AG10803 (cell line): ENCODE measurements around the gene C16orf95.

ENCODE experiments used
- DNase-seq: peaks from one replicate; pipeline ENCODE4 v3.0.0; 2010; ENCODE audit warnings: low read depth
- H3K4me3 ChIP-seq: 2 replicates; pipeline ENCODE4 v1.5.1; 2011; ENCODE audit warnings: mild to moderate bottlenecking, low read length, control low read depth
- TF ChIP-seq, protein P1 (sequence below): conservative IDR thresholded peaks from 2 replicates; pipeline ENCODE4 v1.5.1; 2011; ENCODE audit warnings: mild to moderate bottlenecking, low read length, control low read depth, inconsistent platforms

The C16orf95 gene

DNA sequence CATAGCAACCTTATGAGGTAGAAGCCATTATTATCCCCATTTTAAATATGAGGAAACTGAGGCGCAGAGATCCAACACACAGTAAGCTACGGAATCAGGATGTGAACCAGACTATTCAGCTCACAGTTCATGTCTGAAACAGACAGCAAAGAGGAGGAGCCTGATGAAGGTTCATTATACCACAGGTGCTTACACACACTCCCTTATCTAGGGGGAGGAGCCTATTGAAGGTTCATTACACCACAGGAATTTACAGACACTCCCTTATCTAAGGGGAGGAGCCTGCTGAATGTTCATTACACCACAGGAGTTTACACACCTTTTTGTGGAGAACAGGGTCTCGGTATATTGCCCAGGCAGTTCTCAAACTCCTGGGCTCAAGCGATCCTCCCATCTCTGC, 21.9 kb downstream of the C16orf95 start:
- TF ChIP-seq, protein P1, sequence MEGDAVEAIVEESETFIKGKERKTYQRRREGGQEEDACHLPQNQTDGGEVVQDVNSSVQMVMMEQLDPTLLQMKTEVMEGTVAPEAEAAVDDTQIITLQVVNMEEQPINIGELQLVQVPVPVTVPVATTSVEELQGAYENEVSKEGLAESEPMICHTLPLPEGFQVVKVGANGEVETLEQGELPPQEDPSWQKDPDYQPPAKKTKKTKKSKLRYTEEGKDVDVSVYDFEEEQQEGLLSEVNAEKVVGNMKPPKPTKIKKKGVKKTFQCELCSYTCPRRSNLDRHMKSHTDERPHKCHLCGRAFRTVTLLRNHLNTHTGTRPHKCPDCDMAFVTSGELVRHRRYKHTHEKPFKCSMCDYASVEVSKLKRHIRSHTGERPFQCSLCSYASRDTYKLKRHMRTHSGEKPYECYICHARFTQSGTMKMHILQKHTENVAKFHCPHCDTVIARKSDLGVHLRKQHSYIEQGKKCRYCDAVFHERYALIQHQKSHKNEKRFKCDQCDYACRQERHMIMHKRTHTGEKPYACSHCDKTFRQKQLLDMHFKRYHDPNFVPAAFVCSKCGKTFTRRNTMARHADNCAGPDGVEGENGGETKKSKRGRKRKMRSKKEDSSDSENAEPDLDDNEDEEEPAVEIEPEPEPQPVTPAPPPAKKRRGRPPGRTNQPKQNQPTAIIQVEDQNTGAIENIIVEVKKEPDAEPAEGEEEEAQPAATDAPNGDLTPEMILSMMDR = no peak
- H3K4me3 ChIP-seq = no peak overlapping the region
- DNase-seq = no peak

DNA sequence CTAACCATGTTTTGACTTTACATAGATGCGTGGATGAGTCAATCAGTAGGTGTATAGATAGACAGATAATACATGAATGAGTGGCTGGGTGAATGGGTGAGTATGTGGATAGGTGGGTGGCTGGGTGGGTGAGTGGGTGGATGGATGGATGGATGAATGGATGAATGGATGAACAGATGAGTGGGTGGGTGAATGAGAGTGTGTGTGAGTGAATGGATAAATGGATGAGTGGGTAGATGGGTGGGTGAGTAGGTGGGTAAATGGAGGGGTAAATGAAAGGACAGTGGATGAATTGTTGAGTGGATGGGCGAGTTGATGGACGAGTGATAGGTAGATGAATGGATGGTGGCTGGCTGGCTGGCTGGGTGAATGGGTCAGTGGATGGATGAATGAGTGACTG, 23.2 kb downstream of the C16orf95 start:
- no peak overlapping the region for H3K4me3 ChIP-seq
- TF ChIP-seq, protein P1 = no peak
- DNase-seq = no peak

DNA sequence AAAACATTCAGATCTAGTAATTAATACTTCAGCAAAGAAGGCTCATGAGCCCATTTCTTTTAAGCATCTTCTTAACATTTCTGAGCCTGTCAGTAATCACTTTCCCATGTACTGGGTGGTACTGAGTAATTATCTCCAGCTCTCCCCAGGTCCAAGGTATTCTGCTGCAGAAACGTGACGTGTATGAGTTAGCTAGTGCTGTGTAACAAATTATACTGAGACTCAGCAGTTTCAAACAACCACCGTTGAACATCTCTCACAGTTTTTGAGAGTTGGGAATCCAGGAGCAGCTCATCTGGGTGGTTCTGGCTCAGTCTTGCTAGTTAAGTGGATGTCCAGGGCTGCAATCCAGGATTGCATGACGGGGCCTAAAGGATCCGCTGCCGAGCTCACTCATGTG, 25.2 kb downstream of the C16orf95 start:
- TF ChIP-seq, protein P1 = no peak
- DNase-seq = no peak
- no peak overlapping the region for H3K4me3 ChIP-seq

DNA sequence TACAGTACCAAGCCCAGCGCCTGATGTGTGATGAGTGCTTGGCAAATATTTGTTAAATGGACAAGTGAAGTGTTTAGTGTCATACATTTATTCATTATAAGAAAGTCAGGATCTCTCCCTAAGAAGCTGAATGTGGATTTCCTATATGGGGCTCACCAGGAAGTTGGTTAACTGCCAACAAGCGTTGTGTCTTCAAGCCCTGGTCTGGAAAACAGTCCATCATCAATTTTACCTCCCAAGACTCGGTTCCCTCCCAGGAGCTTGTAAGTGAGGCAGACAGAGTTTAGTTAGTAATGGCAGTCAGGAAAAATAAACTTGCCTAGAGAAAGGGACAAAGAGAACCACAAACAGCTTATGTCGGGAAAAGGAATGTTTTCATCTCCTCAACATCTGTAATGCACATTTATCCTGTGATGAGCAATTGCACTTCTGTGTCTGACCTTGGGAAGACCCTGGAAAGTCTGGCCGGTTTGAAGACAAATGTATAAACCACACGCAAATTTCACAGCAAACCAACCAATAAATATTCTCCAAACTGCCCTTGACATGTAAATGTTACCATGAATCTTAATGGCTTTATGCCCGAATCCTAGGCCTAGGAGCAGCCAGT, 28.3 kb downstream of the C16orf95 start:
- peak; percentile 97 for DNase-seq
- H3K4me3 ChIP-seq = no peak overlapping the region
- TF ChIP-seq, protein P1 = no peak

DNA sequence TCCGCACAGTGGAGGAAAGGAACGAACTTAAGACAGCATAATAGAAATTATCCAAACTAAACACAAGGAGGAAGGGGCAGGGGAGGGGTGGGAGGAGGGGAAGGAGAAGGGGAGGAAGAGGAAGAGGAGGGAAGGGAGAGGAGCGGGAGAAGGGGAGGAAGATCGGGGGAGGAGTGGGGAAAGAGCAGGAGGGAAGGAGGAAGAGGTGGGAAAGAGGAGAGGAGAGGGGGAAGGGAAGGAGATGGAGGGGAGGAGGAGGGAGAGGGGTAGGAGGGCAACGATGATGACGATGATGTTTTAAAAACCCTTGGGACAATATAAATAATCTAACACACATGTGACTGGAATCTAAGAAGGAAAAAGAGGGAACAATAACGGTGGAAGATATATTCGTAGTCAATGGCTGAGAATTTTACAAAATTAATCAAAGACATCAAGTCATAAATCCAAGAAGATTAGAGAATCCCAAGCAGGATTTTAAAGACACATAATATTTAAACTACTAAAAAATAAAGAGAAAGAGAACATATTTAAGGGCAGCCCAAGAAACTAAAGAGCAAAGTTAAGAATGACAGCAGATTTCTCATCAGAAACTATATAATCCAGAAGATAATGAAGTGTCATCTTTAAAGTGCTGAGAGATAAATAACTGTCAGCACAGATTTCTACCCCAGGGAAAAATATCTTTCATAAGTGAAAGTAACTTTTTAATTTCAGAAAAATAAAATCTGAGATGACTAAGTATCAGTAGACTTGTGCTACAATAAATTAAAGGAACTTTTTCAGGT, 30.2 kb downstream of the C16orf95 start:
- no peak overlapping the region for H3K4me3 ChIP-seq
- TF ChIP-seq, protein P1 = no peak
- no peak for DNase-seq

DNA sequence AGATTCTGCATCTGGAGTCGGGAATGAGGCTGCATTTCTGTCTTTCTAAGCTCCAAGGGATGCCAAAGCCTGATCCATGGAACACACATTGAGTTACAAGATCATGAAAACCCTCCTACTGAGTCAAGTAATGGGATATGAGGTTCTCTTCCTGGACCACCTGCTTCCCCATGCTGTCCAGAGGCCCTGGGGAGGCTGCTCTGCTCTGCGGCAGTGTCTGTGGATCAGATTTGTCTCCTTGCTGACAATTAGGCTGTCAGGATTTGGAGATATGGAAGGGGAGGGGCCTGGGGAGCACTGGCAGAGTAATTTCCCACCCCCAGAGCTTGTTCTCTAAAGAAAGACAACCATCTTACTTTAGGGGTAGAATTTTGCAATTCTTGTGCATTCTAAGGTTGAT, 33.0 kb downstream of the C16orf95 start:
- DNase-seq = no peak
- H3K4me3 ChIP-seq = no peak overlapping the region
- TF ChIP-seq, protein P1 = no peak

DNA sequence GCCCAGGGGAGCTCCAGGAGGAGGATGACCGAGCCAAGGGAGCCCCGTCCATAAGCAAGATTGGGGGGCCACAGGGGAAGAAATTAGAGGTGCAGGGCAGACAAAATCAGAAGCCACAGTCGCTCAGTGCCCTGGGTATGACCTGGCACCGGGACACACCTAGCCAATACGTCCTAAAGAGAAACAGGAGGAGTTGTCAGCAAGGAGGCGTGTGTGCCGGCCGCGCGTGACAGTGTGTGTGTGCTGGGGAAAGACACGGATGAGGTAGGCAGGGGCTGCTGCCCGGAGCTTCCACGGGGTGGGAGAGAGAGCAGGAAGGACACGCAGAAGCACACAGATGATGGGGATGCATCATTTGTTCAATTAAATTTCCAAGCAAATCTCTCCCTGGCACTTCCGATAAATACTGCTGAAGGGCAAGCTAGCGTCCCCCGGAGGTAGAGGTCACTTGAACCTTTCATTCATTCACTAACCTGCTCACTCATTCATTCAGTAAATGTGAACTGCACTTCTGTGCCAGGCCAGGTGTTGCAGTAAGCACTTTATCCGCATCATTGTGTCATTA, 38.0 kb downstream of the C16orf95 start:
- H3K4me3 ChIP-seq = no peak overlapping the region
- TF ChIP-seq, protein P1 = no peak
- no peak for DNase-seq
